Left ventricle myocardium inferior (tissue), 1 donor: ENCODE measurements around the gene NLGN1. TPM values are rescaled to one million over a fixed set of nuclear protein-coding genes. Genes with fewer than 3 reads are reported as not detected.
A peak's percentile ranks its signal among the peaks of the same experiment; 100 is the strongest.

Source experiments
- DNase-seq: peaks from one replicate; pipeline ENCODE4 v3.0.0-alpha.2; 2020
- H3K27ac ChIP-seq: fragments of 200-600 bp; replicated peaks from 2 replicates; pipeline ENCODE4 v1.8.0; 2021
- H3K27me3 ChIP-seq: fragments of 200-600 bp; 2 replicates; pipeline ENCODE4 v1.8.0; 2021; ENCODE audit warnings: low read depth
- H3K36me3 ChIP-seq: fragments of 200-600 bp; 2 replicates; pipeline ENCODE4 v1.8.0; 2021
- H3K4me1 ChIP-seq: fragments of 200-600 bp; 2 replicates; pipeline ENCODE4 v1.8.0; 2021
- H3K4me3 ChIP-seq: fragments of 200-600 bp; 2 replicates; pipeline ENCODE4 v1.8.0; 2021; ENCODE audit warnings: mild to moderate bottlenecking, moderate library complexity
- H3K9me3 ChIP-seq: fragments of 200-600 bp; replicated peaks from 2 replicates; pipeline ENCODE4 v1.8.0; 2021
- CTCF ChIP-seq: fragments of 200-600 bp; IDR thresholded peaks from 2 replicates; pipeline ENCODE4 v1.8.0; 2021; ENCODE audit warnings: antibody characterized with exemption, mild to moderate bottlenecking, borderline replicate concordance
- intact Hi-C: fragments of 100-400 bp; cut with micrococcal nuclease; formaldehyde crosslinking; loops from one replicate; pipeline ENCODE4 v1.11.0; 2022
- total RNA-seq: library from RNA; stranded (reverse); fragmentation: NEBNext Ultra II Directional; extraction: Animal tissue kit (Norgen Biotek cat#: 25700); gene quantifications from one replicate; pipeline ENCODE4 v1.2.1, GENCODE V29; 2021
- donor health status: DM: no; HTN: yes; CAD: no; lungs with severe emphysema.

The NLGN1 gene
- total RNA-seq, 1 donor from 2014 or later = 13.7 TPM

DNA sequence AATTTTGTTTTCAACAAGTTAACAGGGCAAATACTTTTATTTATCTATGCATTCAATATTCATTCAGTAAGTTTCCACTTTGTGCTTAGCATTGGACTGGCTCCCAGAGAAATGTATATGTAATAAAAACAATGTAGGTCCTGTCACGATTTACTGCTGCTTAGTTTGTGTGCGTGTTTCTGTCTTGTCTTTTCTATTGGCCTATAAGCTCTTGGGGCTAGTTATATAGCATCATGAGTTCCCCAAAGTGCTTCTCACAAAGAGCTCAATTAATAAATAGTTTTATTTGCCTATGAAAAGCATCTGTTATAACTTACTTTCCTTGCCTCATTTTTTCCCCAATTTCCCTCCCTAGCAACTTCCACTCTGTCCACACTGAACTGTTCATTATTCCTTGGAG, 794.9 kb downstream of the NLGN1 start:
- no peak for DNase-seq

GRCh38 chr3:174193604-174194003, 796.1 kb downstream of the NLGN1 start:
- DNase-seq = no peak
- Histone ChIP-seq H3K27ac (no peak overlapping the region), H3K36me3 (no peaks in the 10 kb centered on the region), H3K27me3 (no peaks in the 10 kb centered on the region), H3K4me3 (no peak overlapping the region), H3K9me3 (no peaks in the 10 kb centered on the region), H3K4me1 (peaks cover 13% of the 10 kb centered on the region)
- intact Hi-C loops = no loop called here
- TF ChIP-seq CTCF = no peak

More for the DNA sequence above, 794.9 kb downstream of the NLGN1 start:
- intact Hi-C loops = no loop called here
- Histone ChIP-seq H3K9me3 (no peaks in the 10 kb centered on the region), H3K4me3 (no peak overlapping the region), H3K36me3 (no peaks in the 10 kb centered on the region), H3K27me3 (no peaks in the 10 kb centered on the region), H3K27ac (no peak overlapping the region), H3K4me1 (peaks cover 9% of the 10 kb centered on the region)
- no peak for TF ChIP-seq CTCF

DNA sequence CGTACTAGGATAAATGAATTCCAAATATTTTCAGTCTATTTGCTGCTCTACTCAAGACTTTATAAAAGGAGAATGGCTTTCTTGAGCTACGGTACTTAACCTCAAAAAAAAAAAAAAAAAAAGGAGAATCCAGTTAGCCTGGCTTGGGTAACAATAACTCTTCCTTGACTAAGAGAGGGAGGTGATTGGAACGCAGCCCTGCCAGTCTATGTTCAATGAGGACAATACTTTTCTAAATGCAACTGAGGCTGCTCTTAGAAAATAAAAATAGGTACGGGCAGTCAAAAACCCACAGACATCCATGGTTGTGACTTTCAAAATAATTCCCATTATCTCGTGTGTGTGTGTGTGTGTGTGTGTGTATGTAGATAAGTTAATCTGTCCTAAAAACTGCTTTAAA, 799.9 kb downstream of the NLGN1 start:
- TF ChIP-seq CTCF = no peak
- intact Hi-C loops = no loop called here
- H3K27me3 ChIP-seq = no peaks in the 10 kb centered on the region
- no peaks in the 10 kb centered on the region for H3K36me3 ChIP-seq
- H3K9me3 ChIP-seq = no peaks in the 10 kb centered on the region
- no peak overlapping the region for H3K4me3 ChIP-seq
- no peak for DNase-seq
- H3K27ac ChIP-seq = no peak overlapping the region
- peaks cover 11% of the 10 kb centered on the region for H3K4me1 ChIP-seq

DNA sequence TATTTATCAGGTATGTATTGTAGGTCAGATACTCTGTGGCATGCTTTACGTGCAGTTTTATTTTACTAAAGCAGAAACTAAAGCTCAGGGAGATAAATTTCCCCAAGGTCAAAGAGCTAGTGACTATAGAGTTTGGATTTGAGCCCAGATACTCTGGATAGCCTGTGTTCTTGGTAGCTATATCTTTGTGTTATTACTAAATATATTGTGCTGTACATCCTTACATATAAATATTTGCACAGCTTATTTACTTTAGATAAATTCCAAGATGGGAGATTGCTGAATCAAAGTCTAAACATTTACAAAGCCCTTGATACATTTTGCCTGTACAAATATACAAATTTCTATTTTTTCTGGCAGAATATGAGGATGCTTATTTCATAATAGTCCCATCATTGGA, 800.7 kb downstream of the NLGN1 start:
- TF ChIP-seq CTCF = no peak
- Histone ChIP-seq H3K4me1 (peaks cover 19% of the 10 kb centered on the region), H3K9me3 (no peaks in the 10 kb centered on the region), H3K36me3 (no peaks in the 10 kb centered on the region), H3K27me3 (no peaks in the 10 kb centered on the region), H3K4me3 (no peak overlapping the region), H3K27ac (no peak overlapping the region)
- intact Hi-C loops = no loop called here
- no peak for DNase-seq

DNA sequence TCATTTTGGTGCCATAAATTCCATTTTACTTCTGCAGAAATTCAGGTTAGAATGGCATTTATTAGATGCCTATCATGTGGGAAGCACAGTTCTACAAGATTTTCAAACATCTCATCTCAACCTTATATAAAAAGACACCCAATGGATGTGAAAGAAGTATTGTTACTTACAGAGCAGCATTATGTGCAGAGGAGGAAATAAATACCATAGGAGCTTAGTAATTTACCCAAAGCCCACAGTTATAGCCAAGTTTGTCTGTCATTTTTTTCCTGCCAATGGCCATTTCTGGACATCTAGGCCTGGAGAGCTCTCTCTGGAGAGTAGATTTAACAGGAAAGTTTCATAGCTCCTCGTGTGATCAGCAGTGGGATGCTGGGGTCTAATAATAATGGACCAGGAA, 802.2 kb downstream of the NLGN1 start:
- H3K4me1 ChIP-seq = peaks cover 19% of the 10 kb centered on the region
- TF ChIP-seq CTCF = no peak
- DNase-seq = no peak
- H3K4me3 ChIP-seq = no peak overlapping the region
- H3K27ac ChIP-seq = no peak overlapping the region
- intact Hi-C loops = no loop called here
- H3K9me3 ChIP-seq = no peaks in the 10 kb centered on the region
- no peaks in the 10 kb centered on the region for H3K27me3 ChIP-seq
- H3K36me3 ChIP-seq = no peaks in the 10 kb centered on the region

GRCh38 chr3:174202116-174202515, 804.6 kb downstream of the NLGN1 start:
- Histone ChIP-seq H3K36me3 (no peaks in the 10 kb centered on the region), H3K4me3 (no peak overlapping the region), H3K9me3 (no peaks in the 10 kb centered on the region), H3K27ac (peak overlapping the region; percentile 69), H3K4me1 (peaks cover 19% of the 10 kb centered on the region), H3K27me3 (no peaks in the 10 kb centered on the region)
- intact Hi-C loops = no loop called here
- TF ChIP-seq CTCF = no peak
- DNase-seq = no peak
